K562 (cell line): ENCODE data around the gene OSBPL3. TPM values are rescaled to one million over a fixed set of nuclear protein-coding genes. Genes with fewer than 3 reads are reported as not detected.

Source experiments
- CTBP1 ChIP-seq: fragments of 450-650 bp; IDR thresholded peaks from 2 replicates; pipeline ENCODE4 v1.6.1; 2016; ENCODE audit warnings: borderline replicate concordance
- FOXJ2 ChIP-seq: fragments of 200-800 bp; sonication (Bioruptor generic); IDR thresholded peaks from 2 replicates; pipeline ENCODE4 v1.6.1; 2016; ENCODE audit warnings: missing genetic modification characterization, missing compliant biosample characterization
- GTF2A2 ChIP-seq: IDR thresholded peaks from 2 replicates; pipeline ENCODE4 v1.6.1; 2016; ENCODE audit warnings: mild to moderate bottlenecking, missing genetic modification characterization, missing compliant biosample characterization
- HDAC8 ChIP-seq: fragments of 450-650 bp; IDR thresholded peaks from 2 replicates; pipeline ENCODE4 v1.6.1; 2016; ENCODE audit warnings: mild to moderate bottlenecking, missing genetic modification characterization, moderate library complexity, missing compliant biosample characterization
- HNRNPH1 ChIP-seq: fragments of 200-400 bp; formaldehyde crosslinking; optimal IDR thresholded peaks from 2 replicates; pipeline ENCODE3; 2017; ENCODE audit warnings: low read depth, mild to moderate bottlenecking, low read length, moderate library complexity
- NBN ChIP-seq: fragments of 450-650 bp; IDR thresholded peaks from 2 replicates; pipeline ENCODE4 v1.6.1; 2016; ENCODE audit warnings: low read depth, mild to moderate bottlenecking
- NR4A1 ChIP-seq, 2 experiments: fragments of 250-450 bp in 1 of 2; fragments of 450-650 bp in 1 of 2; sonication (Bioruptor Pico) in 1 of 2; IDR thresholded peaks; 2 replicates each; pipeline versions ENCODE4 v1.4.0 to v1.6.1; 2016 to 2020; ENCODE audit warnings: mild to moderate bottlenecking in 2 of 2, missing compliant biosample characterization in 1 of 2, missing genetic modification characterization in 1 of 2, moderate library complexity in 1 of 2
- SMAD4 ChIP-seq: fragments of 250-450 bp; sonication (Bioruptor Pico); conservative IDR thresholded peaks from 2 replicates; pipeline ENCODE4 v1.8.0; 2021; ENCODE audit warnings: inconsistent platforms, mild to moderate bottlenecking, moderate library complexity
- SREBF1 ChIP-seq: fragments of 150-350 bp; IDR thresholded peaks from 2 replicates; pipeline ENCODE4 v1.6.1; 2014; ENCODE audit warnings: antibody characterized with exemption, low read depth, low read length, borderline replicate concordance
- TRIM24 ChIP-seq, 2 experiments: fragments of 450-650 bp; IDR thresholded peaks; 2 replicates each; pipeline ENCODE4 v1.6.1; 2016
- U2AF1 ChIP-seq: fragments of 200-400 bp; formaldehyde crosslinking; optimal IDR thresholded peaks from 2 replicates; pipeline ENCODE3; 2017; ENCODE audit warnings: mild to moderate bottlenecking, low read depth, low read length, moderate library complexity
- ZBED1 ChIP-seq: IDR thresholded peaks from 2 replicates; pipeline ENCODE4 v1.6.1; 2014
- ZNF23 ChIP-seq: fragments of 250-450 bp; sonication (Bioruptor Pico); IDR thresholded peaks from 2 replicates; pipeline ENCODE4 v1.4.0; 2020; ENCODE audit warnings: mild to moderate bottlenecking
- ZNF311 ChIP-seq: fragments of 250-450 bp; sonication (Bioruptor Pico); IDR thresholded peaks from 2 replicates; pipeline ENCODE4 v1.4.0; 2020; ENCODE audit warnings: mild to moderate bottlenecking, moderate library complexity
- ZNF445 ChIP-seq: fragments of 250-450 bp; sonication (Bioruptor Pico); IDR thresholded peaks from 2 replicates; pipeline ENCODE4 v1.4.0; 2020; ENCODE audit warnings: low read depth, mild to moderate bottlenecking, moderate library complexity
- ZNF583 ChIP-seq: fragments of 250-450 bp; sonication (Bioruptor Pico); IDR thresholded peaks from 2 replicates; pipeline ENCODE4 v1.4.0; 2020
- ZNF766 ChIP-seq: fragments of 200-800 bp; sonication (Bioruptor generic); conservative IDR thresholded peaks from 2 replicates; pipeline ENCODE4 v1.6.1; 2016; ENCODE audit warnings: missing genetic modification characterization, missing compliant biosample characterization
- ZNF830 ChIP-seq: fragments of 250-450 bp; sonication (Bioruptor Pico); IDR thresholded peaks from 2 replicates; pipeline ENCODE4 v1.5.0; 2021; ENCODE audit warnings: mild to moderate bottlenecking
- polyA plus RNA-seq, 8 experiments: library from polyadenylated mRNA; depleted of rRNA in 4 of 8; stranded (reverse) in 5 of 8; unstranded in 3 of 8; fragments of >200 nt; fragmentation: Nextera tagmentation in 2 of 8; fragmentation: Illumina TruSeq in 1 of 8; extraction: Ambion mirVana in 2 of 8; extraction: Trizol in 1 of 8; gene quantifications; 2 replicates each; pipeline versions ENCODE4 v1.2.1 to v1.2.3, GENCODE V29; 2011 to 2014; ENCODE audit warnings: inconsistent platforms in 1 of 8, missing spikeins in 1 of 8
- total RNA-seq, 7 experiments: library from RNA; depleted of rRNA in 6 of 7; stranded (reverse); fragments of >200 nt in 6 of 7; fragmentation: Illumina TruSeq in 2 of 7; extraction: Trizol in 2 of 7; gene quantifications; 2 replicates each; pipeline versions ENCODE4 v1.2.1 to v1.2.3, GENCODE V29; 2011 to 2021; ENCODE audit warnings: low replicate concordance in 1 of 7
- TF ChIP-seq, protein P1 (sequence below): fragments of 200-800 bp; sonication (Bioruptor generic); IDR thresholded peaks from 2 replicates; pipeline ENCODE4 v1.6.1; 2017; ENCODE audit warnings: missing genetic modification characterization, missing compliant biosample characterization
- TF ChIP-seq, protein P2 (sequence below): fragments of 450-650 bp; formaldehyde crosslinking; IDR thresholded peaks from 2 replicates; pipeline ENCODE4 v1.4.0; 2020; ENCODE audit warnings: mild to moderate bottlenecking, mixed read lengths
- TF ChIP-seq, protein P3 (sequence below): fragments of 200-800 bp; sonication (Bioruptor generic); IDR thresholded peaks from 2 replicates; pipeline ENCODE4 v1.6.1; 2017; ENCODE audit warnings: missing genetic modification characterization, missing compliant biosample characterization
- TF ChIP-seq, protein P4 (sequence below): fragments of 450-650 bp; IDR thresholded peaks from 2 replicates; pipeline ENCODE4 v1.6.1; 2017; ENCODE audit warnings: antibody characterized with exemption

OSBPL3 gene
- total and polyA plus RNA-seq, 9 of the 15 experiments (the other 6 are each of a cell fraction or from before 2014, with no cell fraction given) = 4.8 to 37.2 (median 26.5) TPM

DNA sequence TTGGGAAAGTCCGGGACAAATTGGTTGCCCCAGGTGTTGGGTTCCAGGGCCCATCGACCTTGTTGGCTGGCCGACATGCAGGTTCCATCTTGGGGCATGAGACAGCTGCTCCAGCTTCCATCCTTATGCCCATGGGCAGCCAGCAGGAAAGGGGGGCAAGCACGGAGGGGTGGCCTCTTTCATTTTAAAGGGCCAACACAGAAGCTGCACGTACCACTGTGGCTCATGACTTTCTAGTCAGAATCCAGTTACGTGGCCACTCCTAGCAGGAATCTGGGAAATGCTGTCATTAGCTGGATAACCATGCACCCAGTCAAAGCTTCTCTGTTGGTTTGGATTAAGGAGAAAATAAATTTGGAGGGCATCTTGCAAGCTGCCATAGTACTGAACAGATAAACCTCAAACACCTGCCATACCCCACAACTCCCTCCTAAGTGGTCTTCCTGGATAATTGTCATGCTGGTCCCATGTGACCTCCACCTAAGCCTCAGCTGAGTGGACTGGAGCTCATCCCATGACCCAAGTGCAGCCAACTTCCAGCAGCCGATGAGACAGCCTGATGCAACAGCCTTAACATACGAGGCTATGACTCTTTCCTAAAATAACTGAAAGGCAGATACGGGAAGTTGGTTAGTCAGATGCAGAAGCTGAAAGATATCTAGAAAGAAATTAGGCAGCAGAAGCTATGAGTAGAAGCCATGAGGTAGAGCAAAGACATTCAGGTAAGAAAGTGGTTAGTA is 201.3 kb downstream of the OSBPL3 start (continued):
- TF ChIP-seq HDAC8 (tag) (peak; percentile 94), TRIM24 (IDR thresholded peaks at IDR 0.05) (peak; percentile 83 to 86; a peak in 2 of 4 replicates), ZNF583 (peak; percentile 86; the same call in 1 of the 2 replicates), SMAD4 (peak; percentile 95; the same call in 1 of the 2 replicates), SREBF1 (no peak), ZNF445 (CRISPR knock-in tag) (no peak), NR4A1 (CRISPR knock-in tag; IDR thresholded peaks at IDR 0.05) (no peak), NR4A1 (tag; IDR thresholded peaks at IDR 0.05) (peak; percentile 94), ZNF766 (peak; percentile 88), ZNF23 (CRISPR knock-in tag) (0 out of 2 replicates have a peak, but pooled peaks have one; percentile 42), CTBP1 (peak; percentile 79; the same call in 1 of the 2 replicates), ZNF830 (0 out of 2 replicates have a peak, but pooled peaks have one; percentile 25), ZNF311 (CRISPR knock-in tag) (peak; percentile 92), ZBED1 (no peak), GTF2A2 (tag) (peak; percentile 90), HNRNPH1 (no peak), FOXJ2 (tag) (peak; percentile 49; the same call in 1 of the 2 replicates), NBN (peak; percentile 73; the same call in 1 of the 2 replicates), U2AF1 (no peak)
- TF ChIP-seq, protein P1, sequence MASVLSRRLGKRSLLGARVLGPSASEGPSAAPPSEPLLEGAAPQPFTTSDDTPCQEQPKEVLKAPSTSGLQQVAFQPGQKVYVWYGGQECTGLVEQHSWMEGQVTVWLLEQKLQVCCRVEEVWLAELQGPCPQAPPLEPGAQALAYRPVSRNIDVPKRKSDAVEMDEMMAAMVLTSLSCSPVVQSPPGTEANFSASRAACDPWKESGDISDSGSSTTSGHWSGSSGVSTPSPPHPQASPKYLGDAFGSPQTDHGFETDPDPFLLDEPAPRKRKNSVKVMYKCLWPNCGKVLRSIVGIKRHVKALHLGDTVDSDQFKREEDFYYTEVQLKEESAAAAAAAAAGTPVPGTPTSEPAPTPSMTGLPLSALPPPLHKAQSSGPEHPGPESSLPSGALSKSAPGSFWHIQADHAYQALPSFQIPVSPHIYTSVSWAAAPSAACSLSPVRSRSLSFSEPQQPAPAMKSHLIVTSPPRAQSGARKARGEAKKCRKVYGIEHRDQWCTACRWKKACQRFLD (CRISPR knock-in tag) = peak; percentile 94
- TF ChIP-seq, protein P2, sequence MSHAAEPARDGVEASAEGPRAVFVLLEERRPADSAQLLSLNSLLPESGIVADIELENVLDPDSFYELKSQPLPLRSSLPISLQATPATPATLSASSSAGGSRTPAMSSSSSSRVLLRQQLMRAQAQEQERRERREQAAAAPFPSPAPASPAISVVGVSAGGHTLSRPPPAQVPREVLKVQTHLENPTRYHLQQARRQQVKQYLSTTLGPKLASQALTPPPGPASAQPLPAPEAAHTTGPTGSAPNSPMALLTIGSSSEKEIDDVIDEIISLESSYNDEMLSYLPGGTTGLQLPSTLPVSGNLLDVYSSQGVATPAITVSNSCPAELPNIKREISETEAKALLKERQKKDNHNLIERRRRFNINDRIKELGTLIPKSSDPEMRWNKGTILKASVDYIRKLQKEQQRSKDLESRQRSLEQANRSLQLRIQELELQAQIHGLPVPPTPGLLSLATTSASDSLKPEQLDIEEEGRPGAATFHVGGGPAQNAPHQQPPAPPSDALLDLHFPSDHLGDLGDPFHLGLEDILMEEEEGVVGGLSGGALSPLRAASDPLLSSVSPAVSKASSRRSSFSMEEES (CRISPR knock-in tag) = peak; percentile 21; the same call in 1 of the 2 replicates
- TF ChIP-seq, protein P3, sequence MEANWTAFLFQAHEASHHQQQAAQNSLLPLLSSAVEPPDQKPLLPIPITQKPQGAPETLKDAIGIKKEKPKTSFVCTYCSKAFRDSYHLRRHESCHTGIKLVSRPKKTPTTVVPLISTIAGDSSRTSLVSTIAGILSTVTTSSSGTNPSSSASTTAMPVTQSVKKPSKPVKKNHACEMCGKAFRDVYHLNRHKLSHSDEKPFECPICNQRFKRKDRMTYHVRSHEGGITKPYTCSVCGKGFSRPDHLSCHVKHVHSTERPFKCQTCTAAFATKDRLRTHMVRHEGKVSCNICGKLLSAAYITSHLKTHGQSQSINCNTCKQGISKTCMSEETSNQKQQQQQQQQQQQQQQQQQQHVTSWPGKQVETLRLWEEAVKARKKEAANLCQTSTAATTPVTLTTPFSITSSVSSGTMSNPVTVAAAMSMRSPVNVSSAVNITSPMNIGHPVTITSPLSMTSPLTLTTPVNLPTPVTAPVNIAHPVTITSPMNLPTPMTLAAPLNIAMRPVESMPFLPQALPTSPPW = peak; percentile 27; the same call in 1 of the 2 replicates
- TF ChIP-seq, protein P4, sequence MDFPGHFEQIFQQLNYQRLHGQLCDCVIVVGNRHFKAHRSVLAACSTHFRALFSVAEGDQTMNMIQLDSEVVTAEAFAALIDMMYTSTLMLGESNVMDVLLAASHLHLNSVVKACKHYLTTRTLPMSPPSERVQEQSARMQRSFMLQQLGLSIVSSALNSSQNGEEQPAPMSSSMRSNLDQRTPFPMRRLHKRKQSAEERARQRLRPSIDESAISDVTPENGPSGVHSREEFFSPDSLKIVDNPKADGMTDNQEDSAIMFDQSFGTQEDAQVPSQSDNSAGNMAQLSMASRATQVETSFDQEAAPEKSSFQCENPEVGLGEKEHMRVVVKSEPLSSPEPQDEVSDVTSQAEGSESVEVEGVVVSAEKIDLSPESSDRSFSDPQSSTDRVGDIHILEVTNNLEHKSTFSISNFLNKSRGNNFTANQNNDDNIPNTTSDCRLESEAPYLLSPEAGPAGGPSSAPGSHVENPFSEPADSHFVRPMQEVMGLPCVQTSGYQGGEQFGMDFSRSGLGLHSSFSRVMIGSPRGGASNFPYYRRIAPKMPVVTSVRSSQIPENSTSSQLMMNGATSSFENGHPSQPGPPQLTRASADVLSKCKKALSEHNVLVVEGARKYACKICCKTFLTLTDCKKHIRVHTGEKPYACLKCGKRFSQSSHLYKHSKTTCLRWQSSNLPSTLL = no peak
